Ishikawa (cell line): ENCODE results near the gene FGGY.

Experiments
- CEBPB ChIP-seq: IDR thresholded peaks from 2 replicates; pipeline ENCODE4 v1.6.1; 2012
- CREB1 ChIP-seq: IDR thresholded peaks from 2 replicates; pipeline ENCODE4 v1.6.1; 2012; ENCODE audit warnings: low read depth
- EGR1 ChIP-seq: IDR thresholded peaks from 2 replicates; pipeline ENCODE4 v1.6.1; 2012
- EP300 ChIP-seq: IDR thresholded peaks from 2 replicates; pipeline ENCODE4 v1.6.1; 2012; ENCODE audit warnings: borderline replicate concordance
- FOXM1 ChIP-seq: IDR thresholded peaks from 2 replicates; pipeline ENCODE4 v1.6.1; 2012; ENCODE audit warnings: low read depth, borderline replicate concordance
- NFIC ChIP-seq: IDR thresholded peaks from 2 replicates; pipeline ENCODE4 v1.6.1; 2012
- RAD21 ChIP-seq: IDR thresholded peaks from 2 replicates; pipeline ENCODE4 v1.6.1; 2012; ENCODE audit warnings: low read depth
- TAF1 ChIP-seq: IDR thresholded peaks from 2 replicates; pipeline ENCODE4 v1.6.1; 2012; ENCODE audit warnings: low read depth, mild to moderate bottlenecking
- TCF12 ChIP-seq: IDR thresholded peaks from 2 replicates; pipeline ENCODE4 v1.6.1; 2012; ENCODE audit warnings: low read depth
- TEAD4 ChIP-seq: IDR thresholded peaks from 2 replicates; pipeline ENCODE4 v1.6.1; 2012
- USF1 ChIP-seq: IDR thresholded peaks from 2 replicates; pipeline ENCODE4 v1.6.1; 2012
- YY1 ChIP-seq: IDR thresholded peaks from 2 replicates; pipeline ENCODE4 v1.6.1; 2012; ENCODE audit warnings: low read depth
- ZBTB7A ChIP-seq: IDR thresholded peaks from 2 replicates; pipeline ENCODE4 v1.6.1; 2012; ENCODE audit warnings: low read depth
- TF ChIP-seq, protein P1 (sequence below): IDR thresholded peaks from 2 replicates; pipeline ENCODE4 v1.6.1; 2012
- TF ChIP-seq, protein P2 (sequence below): IDR thresholded peaks from 2 replicates; pipeline ENCODE4 v1.6.1; 2012; ENCODE audit warnings: low read depth, mild to moderate bottlenecking

Gene FGGY

GRCh38 chr1:59693406-59693805 is 396.5 kb downstream of the FGGY start:
- TF ChIP-seq EGR1 (no peak), FOXM1 (no peak), EP300 (no peak), YY1 (no peak), TAF1 (no peak), NFIC (no peak), TEAD4 (no peak), ZBTB7A (no peak), CREB1 (no peak)
- TF ChIP-seq, protein P1, sequence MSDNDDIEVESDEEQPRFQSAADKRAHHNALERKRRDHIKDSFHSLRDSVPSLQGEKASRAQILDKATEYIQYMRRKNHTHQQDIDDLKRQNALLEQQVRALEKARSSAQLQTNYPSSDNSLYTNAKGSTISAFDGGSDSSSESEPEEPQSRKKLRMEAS: no peak

DNA sequence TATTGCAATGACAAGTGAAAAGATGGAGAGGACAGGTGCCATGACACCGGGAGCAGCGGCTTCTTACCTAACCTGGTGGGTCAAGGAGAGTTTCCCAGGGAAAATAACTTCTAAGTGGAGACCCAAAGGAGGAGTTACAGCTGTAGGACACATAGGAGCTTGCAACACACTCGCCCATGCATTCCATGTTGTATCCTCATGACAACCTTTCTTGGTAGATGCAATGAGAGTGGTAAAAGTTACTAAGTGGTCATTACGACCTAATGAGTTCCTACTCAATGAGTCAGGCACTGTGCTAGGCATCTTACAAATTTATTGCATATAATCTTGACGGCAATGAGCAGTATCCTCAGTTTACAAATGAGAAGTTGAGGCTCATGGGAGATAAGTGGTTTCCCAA is 398.4 kb downstream of the FGGY start:
- TF ChIP-seq, protein P2, sequence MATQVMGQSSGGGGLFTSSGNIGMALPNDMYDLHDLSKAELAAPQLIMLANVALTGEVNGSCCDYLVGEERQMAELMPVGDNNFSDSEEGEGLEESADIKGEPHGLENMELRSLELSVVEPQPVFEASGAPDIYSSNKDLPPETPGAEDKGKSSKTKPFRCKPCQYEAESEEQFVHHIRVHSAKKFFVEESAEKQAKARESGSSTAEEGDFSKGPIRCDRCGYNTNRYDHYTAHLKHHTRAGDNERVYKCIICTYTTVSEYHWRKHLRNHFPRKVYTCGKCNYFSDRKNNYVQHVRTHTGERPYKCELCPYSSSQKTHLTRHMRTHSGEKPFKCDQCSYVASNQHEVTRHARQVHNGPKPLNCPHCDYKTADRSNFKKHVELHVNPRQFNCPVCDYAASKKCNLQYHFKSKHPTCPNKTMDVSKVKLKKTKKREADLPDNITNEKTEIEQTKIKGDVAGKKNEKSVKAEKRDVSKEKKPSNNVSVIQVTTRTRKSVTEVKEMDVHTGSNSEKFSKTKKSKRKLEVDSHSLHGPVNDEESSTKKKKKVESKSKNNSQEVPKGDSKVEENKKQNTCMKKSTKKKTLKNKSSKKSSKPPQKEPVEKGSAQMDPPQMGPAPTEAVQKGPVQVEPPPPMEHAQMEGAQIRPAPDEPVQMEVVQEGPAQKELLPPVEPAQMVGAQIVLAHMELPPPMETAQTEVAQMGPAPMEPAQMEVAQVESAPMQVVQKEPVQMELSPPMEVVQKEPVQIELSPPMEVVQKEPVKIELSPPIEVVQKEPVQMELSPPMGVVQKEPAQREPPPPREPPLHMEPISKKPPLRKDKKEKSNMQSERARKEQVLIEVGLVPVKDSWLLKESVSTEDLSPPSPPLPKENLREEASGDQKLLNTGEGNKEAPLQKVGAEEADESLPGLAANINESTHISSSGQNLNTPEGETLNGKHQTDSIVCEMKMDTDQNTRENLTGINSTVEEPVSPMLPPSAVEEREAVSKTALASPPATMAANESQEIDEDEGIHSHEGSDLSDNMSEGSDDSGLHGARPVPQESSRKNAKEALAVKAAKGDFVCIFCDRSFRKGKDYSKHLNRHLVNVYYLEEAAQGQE: no peak
- TF ChIP-seq TEAD4: no peak
- TF ChIP-seq EGR1: no peak
- no peak for TF ChIP-seq CREB1
- no peak for TF ChIP-seq EP300
- no peak for TF ChIP-seq FOXM1
- TF ChIP-seq TCF12: no peak
- TF ChIP-seq ZBTB7A: no peak
- no peak for TF ChIP-seq TAF1
- no peak for TF ChIP-seq NFIC
- TF ChIP-seq, protein P1: no peak
- no peak for TF ChIP-seq USF1

GRCh38 chr1:59696421-59697115 is 399.7 kb downstream of the FGGY start:
- TF ChIP-seq FOXM1 (no peak), YY1 (no peak)

DNA sequence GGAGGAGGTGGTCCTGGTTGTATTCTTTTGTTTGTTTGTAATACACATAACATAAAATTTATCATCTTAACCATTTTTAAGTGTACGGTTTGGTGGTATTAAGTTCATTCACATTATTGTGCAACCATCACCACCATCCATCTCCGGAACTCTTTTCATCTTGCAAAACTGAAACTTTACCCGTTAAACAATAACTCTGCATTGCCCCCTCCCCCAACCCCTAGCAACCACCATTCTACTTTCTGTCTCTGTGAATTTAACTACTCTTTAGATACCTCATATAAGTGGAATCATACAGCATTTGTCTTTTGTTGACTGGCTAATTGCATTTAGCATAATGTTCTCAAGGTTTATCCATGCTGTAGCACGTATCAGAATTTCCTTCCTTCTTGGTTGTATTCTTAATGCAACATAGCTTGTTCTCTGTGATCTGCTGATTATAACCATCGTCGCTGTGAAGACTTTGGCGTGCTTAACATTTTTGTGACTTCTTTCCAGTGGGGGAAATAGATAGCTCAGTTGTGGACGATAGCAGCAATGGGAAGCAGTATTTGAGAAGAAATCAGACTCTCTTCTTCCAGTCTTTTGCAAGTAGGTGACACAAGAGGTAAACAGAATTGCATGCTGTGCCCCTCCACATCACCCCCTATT is 400.4 kb downstream of the FGGY start:
- TF ChIP-seq USF1 (no peak), CEBPB (no peak), FOXM1 (no peak), RAD21 (no peak), EP300 (no peak), EGR1 (no peak), YY1 (no peak)

DNA sequence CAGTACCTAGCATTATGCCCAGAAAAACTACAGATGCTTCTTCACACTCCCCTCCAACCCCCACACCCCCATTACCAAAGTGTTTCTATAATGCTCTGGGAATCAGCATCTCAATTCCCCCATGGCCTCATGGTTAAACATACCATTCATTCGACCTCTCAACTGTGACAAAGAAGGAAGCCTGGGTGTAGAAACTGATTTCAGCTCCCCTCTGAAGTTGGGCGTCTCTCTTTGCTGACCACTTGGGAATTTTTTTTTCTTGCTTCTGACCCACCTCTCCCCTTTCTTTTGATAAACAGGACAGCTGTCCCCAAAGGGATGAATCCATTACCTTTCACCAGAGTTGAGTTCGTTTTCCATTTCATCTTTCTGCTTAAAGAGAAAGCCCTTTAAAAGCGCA is 401.5 kb downstream of the FGGY start:
- no peak for TF ChIP-seq RAD21
- no peak for TF ChIP-seq ZBTB7A
- no peak for TF ChIP-seq YY1
- TF ChIP-seq TCF12: no peak
- no peak for TF ChIP-seq NFIC
- TF ChIP-seq FOXM1: no peak
- TF ChIP-seq TAF1: no peak
- TF ChIP-seq USF1: no peak
- TF ChIP-seq, protein P1: no peak
- TF ChIP-seq CREB1: no peak
- TF ChIP-seq TEAD4: no peak
- no peak for TF ChIP-seq EGR1
- TF ChIP-seq EP300: no peak
- TF ChIP-seq CEBPB: no peak
- TF ChIP-seq, protein P2: no peak
